IMR-90 (cell line): ENCODE data around the gene GFER. TPM values are rescaled to one million over a fixed set of nuclear protein-coding genes. Genes with fewer than 3 reads are reported as not detected.

Experiments used
- ATAC-seq: fragments of 200-7000 bp; cut with Tn5 transposase; 2 replicates; pipeline ENCODE4 v1.9.1; 2020; ENCODE audit warnings: low read depth, mild to moderate bottlenecking, moderate library complexity
- BruUV-seq: library from RNA; stranded (reverse); fragments of 400-500 nt; replicated peaks from 2 replicates; lab custom pipeline; 2021; lab: Mats Ljungman, UMichigan
- CTCF ChIA-PET: fragments of 300-600 bp; formaldehyde crosslinking; extraction: SDS; loops from one replicate; lab custom pipeline; 2021; ENCODE audit warnings: antibody characterized with exemption; lab: Yijun Ruan, JAX
- POLR2A ChIA-PET: fragments of 300-600 bp; sonication (Branson Sonifier 250); formaldehyde crosslinking; loops from one replicate; lab custom pipeline; 2022; ENCODE audit warnings: antibody characterized with exemption; ENCODE audit not compliant: unreplicated experiment; lab: Charles Lee
- DNase-seq: peaks from one replicate; pipeline ENCODE4 v3.0.0; 2013
- H2AFZ ChIP-seq: replicated peaks from 2 replicates; pipeline ENCODE3; 2013; ENCODE audit warnings: low read length, mild to moderate bottlenecking; ENCODE audit not compliant: poor library complexity
- H2AK5ac ChIP-seq: 2 replicates; pipeline ENCODE4 v1.6.1; 2013; ENCODE audit warnings: low read depth, low read length, inconsistent platforms
- H2AK9ac ChIP-seq: replicated peaks from 2 replicates; pipeline ENCODE3; 2013; ENCODE audit warnings: mild to moderate bottlenecking, low read depth, low read length, moderate library complexity; ENCODE audit not compliant: poor library complexity
- H2BK120ac ChIP-seq: 2 replicates; pipeline ENCODE4 v1.6.1; 2013; ENCODE audit warnings: low read depth, low read length, inconsistent platforms
- H2BK15ac ChIP-seq: 3 replicates; pipeline ENCODE4 v1.6.1; 2013; ENCODE audit warnings: low read depth, low read length, inconsistent platforms
- H2BK20ac ChIP-seq: 2 replicates; pipeline ENCODE4 v1.6.1; 2013; ENCODE audit warnings: low read depth, mild to moderate bottlenecking, inconsistent platforms, low read length, moderate library complexity
- H2BK5ac ChIP-seq: 2 replicates; pipeline ENCODE4 v1.6.1; 2013; ENCODE audit warnings: mild to moderate bottlenecking, low read depth, low read length, inconsistent platforms; ENCODE audit not compliant: poor library complexity, severe bottlenecking
- H3K14ac ChIP-seq: replicated peaks from 2 replicates; pipeline ENCODE4 v1.6.1; 2013; ENCODE audit warnings: low read depth, low read length, inconsistent platforms
- H3K18ac ChIP-seq: 2 replicates; pipeline ENCODE4 v1.6.1; 2013; ENCODE audit warnings: low read depth, low read length, control low read depth
- H3K23ac ChIP-seq: 2 replicates; pipeline ENCODE4 v1.6.1; 2013; ENCODE audit warnings: low read depth, low read length, inconsistent platforms
- H3K27ac ChIP-seq: 2 replicates; pipeline ENCODE4 v1.5.1; 2013; ENCODE audit warnings: mild to moderate bottlenecking, control low read depth, low read length; ENCODE audit not compliant: insufficient read depth
- H3K27me3 ChIP-seq: 2 replicates; pipeline ENCODE4 v1.6.1; 2013; ENCODE audit warnings: low read length; ENCODE audit not compliant: control insufficient read depth, insufficient read depth
- H3K36me3 ChIP-seq: 2 replicates; pipeline ENCODE4 v1.6.1; 2013; ENCODE audit warnings: low read length, mixed read lengths; ENCODE audit not compliant: control insufficient read depth, insufficient read depth
- H3K4ac ChIP-seq: 2 replicates; pipeline ENCODE4 v1.6.1; 2013; ENCODE audit warnings: low read depth, low read length, inconsistent platforms
- H3K4me1 ChIP-seq: 2 replicates; pipeline ENCODE4 v1.6.1; 2013; ENCODE audit warnings: low read length, mixed read lengths; ENCODE audit not compliant: control insufficient read depth, insufficient read depth
- H3K4me2 ChIP-seq: 2 replicates; pipeline ENCODE4 v1.6.1; 2013; ENCODE audit warnings: low read depth, mild to moderate bottlenecking, control low read depth, low read length, moderate library complexity
- H3K4me3 ChIP-seq: 2 replicates; pipeline ENCODE4 v1.5.1; 2013; ENCODE audit warnings: low read depth, mild to moderate bottlenecking, control low read depth, low read length, moderate library complexity; ENCODE audit not compliant: insufficient read depth
- H3K56ac ChIP-seq: 2 replicates; pipeline ENCODE4 v1.6.1; 2013; ENCODE audit warnings: low read length, inconsistent platforms; ENCODE audit not compliant: insufficient read depth; ENCODE audit errors: extremely low read depth
- H3K79me1 ChIP-seq, 2 experiments: 2 replicates each; pipeline ENCODE4 v1.6.1; 2013; ENCODE audit warnings: low read length in 2 of 2, inconsistent platforms in 1 of 2, low read depth in 1 of 2
- H3K9ac ChIP-seq: 2 replicates; pipeline ENCODE4 v1.6.1; 2013; ENCODE audit warnings: low read depth, low read length, control low read depth
- H3K9me1 ChIP-seq: 2 replicates; pipeline ENCODE4 v1.6.1; 2013; ENCODE audit warnings: low read length, inconsistent platforms; ENCODE audit not compliant: insufficient read depth
- H3K9me3 ChIP-seq: 2 replicates; pipeline ENCODE4 v1.6.1; 2013; ENCODE audit warnings: low read length; ENCODE audit not compliant: control insufficient read depth, insufficient read depth
- H4K20me1 ChIP-seq: 2 replicates; pipeline ENCODE4 v1.6.1; 2013; ENCODE audit warnings: low read length, inconsistent platforms; ENCODE audit not compliant: insufficient read depth
- H4K5ac ChIP-seq: 2 replicates; pipeline ENCODE4 v1.6.1; 2013; ENCODE audit warnings: mild to moderate bottlenecking, low read depth, low read length, control low read depth
- H4K8ac ChIP-seq, 2 experiments: 2 replicates each; pipeline ENCODE4 v1.6.1; 2013; ENCODE audit warnings: low read depth in 2 of 2, low read length in 2 of 2, control low read depth in 1 of 2, inconsistent platforms in 1 of 2
- H4K91ac ChIP-seq: 2 replicates; pipeline ENCODE4 v1.6.1; 2013; ENCODE audit warnings: low read depth, low read length, inconsistent platforms; ENCODE audit not compliant: insufficient read depth
- BHLHE40 ChIP-seq: fragments of 150-350 bp; IDR thresholded peaks from 2 replicates; pipeline ENCODE4 v1.6.1; 2016; ENCODE audit warnings: mild to moderate bottlenecking, low read depth, low read length
- CEBPB ChIP-seq: IDR thresholded peaks from 2 replicates; pipeline ENCODE4 v1.6.1; 2012; ENCODE audit warnings: low read depth, low read length, improper control_type of control experiment
- MAFK ChIP-seq: IDR thresholded peaks from 2 replicates; pipeline ENCODE4 v1.6.1; 2012; ENCODE audit warnings: low read depth, low read length, improper control_type of control experiment
- MAZ ChIP-seq: IDR thresholded peaks from 2 replicates; pipeline ENCODE4 v1.6.1; 2012; ENCODE audit warnings: low read depth, mild to moderate bottlenecking, low read length, improper control_type of control experiment, moderate library complexity, borderline replicate concordance
- MXI1 ChIP-seq: IDR thresholded peaks from 2 replicates; pipeline ENCODE4 v1.6.1; 2012; ENCODE audit warnings: low read depth, mild to moderate bottlenecking, low read length, moderate library complexity, borderline replicate concordance
- POLR2A ChIP-seq: IDR thresholded peaks from 2 replicates; pipeline ENCODE4 v1.6.1; 2012; ENCODE audit warnings: mild to moderate bottlenecking, low read depth, low read length
- RAD21 ChIP-seq: IDR thresholded peaks from 2 replicates; pipeline ENCODE4 v1.6.1; 2012; ENCODE audit warnings: low read length, improper control_type of control experiment
- RCOR1 ChIP-seq: IDR thresholded peaks from 2 replicates; pipeline ENCODE4 v1.6.1; 2012; ENCODE audit warnings: mild to moderate bottlenecking, low read length, improper control_type of control experiment; ENCODE audit not compliant: insufficient replicate concordance
- RFX5 ChIP-seq: IDR thresholded peaks from 2 replicates; pipeline ENCODE4 v1.8.0; 2012; ENCODE audit warnings: low read depth, mild to moderate bottlenecking, low read length, moderate library complexity
- SMC3 ChIP-seq: fragments of 150-350 bp; IDR thresholded peaks from 2 replicates; pipeline ENCODE4 v1.6.1; 2016; ENCODE audit warnings: low read depth, mild to moderate bottlenecking, antibody characterized with exemption, low read length, moderate library complexity
- WGBS, 2 experiments: methylation state at CpG; one replicate each; pipeline versions ENCODE4 v1.1.5 to v1.1.7; 2013; ENCODE audit warnings: missing lambda C conversion rate in 2 of 2; ENCODE audit not compliant: insufficient read length in 1 of 2; ENCODE audit errors: extremely low coverage in 2 of 2; 5-methylcytosine and 5-hydroxymethylcytosine counted together
- dilution Hi-C: fragments of 300-500 bp; cut with HindIII; formaldehyde crosslinking; loops from one replicate; pipeline ENCODE4 v1.14.3; 2018; ENCODE audit warnings: low sequenced_read_pairs; ENCODE audit not compliant: unreplicated experiment
- in situ Hi-C: fragments of 300-500 bp; cut with MboI; formaldehyde crosslinking; loops from 3 replicates; pipeline ENCODE4 v1.14.3; 2019; ENCODE audit warnings: low sequenced_read_pairs, inconsistent platforms, mixed read lengths
- intact Hi-C: fragments of 100-400 bp; cut with micrococcal nuclease; formaldehyde crosslinking; loops from 2 replicates; pipeline ENCODE4 v1.10.0; 2022
- polyA plus RNA-seq, 3 experiments: library from polyadenylated mRNA; depleted of rRNA; stranded (reverse); fragments of >200 nt; gene quantifications; 2 replicates each; pipeline ENCODE4 v1.2.3, GENCODE V29; 2012; ENCODE audit warnings: low replicate concordance in 1 of 3
- total RNA-seq: library from RNA; depleted of rRNA; stranded (reverse); fragments of >200 nt; gene quantifications from 2 replicates; pipeline ENCODE4 v1.2.3, GENCODE V29; 2012
- TF ChIP-seq, protein P1 (sequence below): conservative IDR thresholded peaks from 2 replicates; pipeline ENCODE4 v1.5.1; 2012; ENCODE audit warnings: mild to moderate bottlenecking, low read depth, low read length, improper control_type of control experiment
- TF ChIP-seq, protein P2 (sequence below): fragments of 150-350 bp; IDR thresholded peaks from 2 replicates; pipeline ENCODE4 v1.6.1; 2016; ENCODE audit warnings: low read depth, mild to moderate bottlenecking, low read length, moderate library complexity, borderline replicate concordance
- TF ChIP-seq, protein P3 (sequence below): fragments of 150-350 bp; IDR thresholded peaks from 2 replicates; pipeline ENCODE4 v1.6.1; 2017; ENCODE audit warnings: mild to moderate bottlenecking, antibody characterized with exemption, low read length, low read depth

Gene GFER
- total and polyA plus RNA-seq, 2 of the 4 experiments (the other 2 are of a cell fraction) = 6.8 to 19.8 TPM

DNA sequence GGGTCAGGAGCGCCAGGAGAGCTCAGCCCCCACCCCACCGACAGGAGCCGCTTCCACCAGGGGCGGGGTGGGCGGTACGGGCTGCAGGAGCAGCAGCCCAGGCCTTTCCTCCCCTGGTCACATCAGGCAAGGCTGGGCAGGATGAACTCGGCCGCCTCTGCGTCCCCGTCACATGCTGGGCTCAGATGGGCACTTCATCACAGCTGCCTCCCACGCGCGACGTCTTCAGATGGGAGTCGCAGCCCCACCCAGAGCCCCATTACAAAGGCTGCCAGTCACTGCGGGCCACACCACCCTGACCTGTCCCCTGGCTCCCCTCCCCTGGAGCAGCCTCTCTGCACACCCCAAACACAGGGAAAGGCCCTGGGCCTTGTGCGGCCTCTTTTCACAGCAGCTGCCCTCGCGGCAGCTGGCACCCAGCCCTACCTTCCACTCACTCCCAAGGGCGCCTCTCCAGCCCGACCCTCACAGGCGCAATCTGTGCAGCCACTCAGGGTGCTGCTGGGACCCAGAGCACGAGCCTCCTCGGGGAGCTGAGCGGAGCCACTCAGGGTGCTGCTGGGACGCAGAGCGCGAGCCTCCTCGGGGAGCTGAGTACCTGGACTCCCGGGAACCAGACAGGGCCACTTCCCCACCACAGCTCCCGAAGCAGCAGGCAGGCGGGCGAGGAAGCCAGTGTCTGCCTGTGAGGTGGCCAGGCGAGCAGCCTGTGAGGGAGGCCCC lies 21.0 kb downstream of the GFER start:
- Histone ChIP-seq H3K4me2 (no peak overlapping the region), H3K9me3 (no peaks in the 10 kb centered on the region), H3K36me3 (peaks cover 41% of the 10 kb centered on the region), H3K18ac (no peak overlapping the region), H3K23ac (no peak overlapping the region), H4K91ac (no peak overlapping the region), H3K14ac (no peak overlapping the region), H2BK5ac (no peak overlapping the region), H4K20me1 (peaks cover 79% of the 10 kb centered on the region), H2AK5ac (no peak overlapping the region), H2BK15ac (no peak overlapping the region), H2BK20ac (no peak overlapping the region), H3K9me1 (peaks cover 8% of the 10 kb centered on the region; the same call in 1 of the 2 replicates), H2BK120ac (no peak overlapping the region), H4K5ac (no peak overlapping the region), H3K9ac (no peak overlapping the region), H3K4ac (no peak overlapping the region; the same call in 1 of the 2 replicates), H2AFZ (peak overlapping the region; percentile 15), H3K4me3 (no peak overlapping the region), H3K56ac (no peak overlapping the region), H3K79me1 (peaks cover 12 to 86% of the 10 kb centered on the region in 2 experiments; a peak in 3 of 4 replicates), H4K8ac (no peak overlapping the region), H3K4me1 (peaks cover 21% of the 10 kb centered on the region), H3K27me3 (no peaks in the 10 kb centered on the region), H3K27ac (no peak overlapping the region), H2AK9ac (peak overlapping the region; percentile 68)
- 93% methylated on average over 15 of the region's 34 CpGs; no CpG with 5 or more reads in 1 of the 2 experiments for WGBS, 2 experiments
- no peak for DNase-seq
- in situ Hi-C loops = no loop called here
- intact Hi-C loops = loop anchor here (5.0 kb wide), 1 partner anchor 137 kb away; no protein-coding TSS in a partner anchor
- ATAC-seq = no peak
- dilution Hi-C loops = no loop called here
- BruUV-seq = no TSS peak
- TF ChIP-seq, protein P1, sequence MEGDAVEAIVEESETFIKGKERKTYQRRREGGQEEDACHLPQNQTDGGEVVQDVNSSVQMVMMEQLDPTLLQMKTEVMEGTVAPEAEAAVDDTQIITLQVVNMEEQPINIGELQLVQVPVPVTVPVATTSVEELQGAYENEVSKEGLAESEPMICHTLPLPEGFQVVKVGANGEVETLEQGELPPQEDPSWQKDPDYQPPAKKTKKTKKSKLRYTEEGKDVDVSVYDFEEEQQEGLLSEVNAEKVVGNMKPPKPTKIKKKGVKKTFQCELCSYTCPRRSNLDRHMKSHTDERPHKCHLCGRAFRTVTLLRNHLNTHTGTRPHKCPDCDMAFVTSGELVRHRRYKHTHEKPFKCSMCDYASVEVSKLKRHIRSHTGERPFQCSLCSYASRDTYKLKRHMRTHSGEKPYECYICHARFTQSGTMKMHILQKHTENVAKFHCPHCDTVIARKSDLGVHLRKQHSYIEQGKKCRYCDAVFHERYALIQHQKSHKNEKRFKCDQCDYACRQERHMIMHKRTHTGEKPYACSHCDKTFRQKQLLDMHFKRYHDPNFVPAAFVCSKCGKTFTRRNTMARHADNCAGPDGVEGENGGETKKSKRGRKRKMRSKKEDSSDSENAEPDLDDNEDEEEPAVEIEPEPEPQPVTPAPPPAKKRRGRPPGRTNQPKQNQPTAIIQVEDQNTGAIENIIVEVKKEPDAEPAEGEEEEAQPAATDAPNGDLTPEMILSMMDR = no peak
- TF ChIP-seq RFX5 = no peak
- TF ChIP-seq BHLHE40 = no peak
- TF ChIP-seq SMC3 = no peak
- TF ChIP-seq, protein P2, sequence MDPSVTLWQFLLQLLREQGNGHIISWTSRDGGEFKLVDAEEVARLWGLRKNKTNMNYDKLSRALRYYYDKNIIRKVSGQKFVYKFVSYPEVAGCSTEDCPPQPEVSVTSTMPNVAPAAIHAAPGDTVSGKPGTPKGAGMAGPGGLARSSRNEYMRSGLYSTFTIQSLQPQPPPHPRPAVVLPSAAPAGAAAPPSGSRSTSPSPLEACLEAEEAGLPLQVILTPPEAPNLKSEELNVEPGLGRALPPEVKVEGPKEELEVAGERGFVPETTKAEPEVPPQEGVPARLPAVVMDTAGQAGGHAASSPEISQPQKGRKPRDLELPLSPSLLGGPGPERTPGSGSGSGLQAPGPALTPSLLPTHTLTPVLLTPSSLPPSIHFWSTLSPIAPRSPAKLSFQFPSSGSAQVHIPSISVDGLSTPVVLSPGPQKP = no peak
- no peak for TF ChIP-seq RAD21
- TF ChIP-seq MAFK = no peak
- no peak for TF ChIP-seq MXI1
- no peak for TF ChIP-seq MAZ
- TF ChIP-seq, protein P3, sequence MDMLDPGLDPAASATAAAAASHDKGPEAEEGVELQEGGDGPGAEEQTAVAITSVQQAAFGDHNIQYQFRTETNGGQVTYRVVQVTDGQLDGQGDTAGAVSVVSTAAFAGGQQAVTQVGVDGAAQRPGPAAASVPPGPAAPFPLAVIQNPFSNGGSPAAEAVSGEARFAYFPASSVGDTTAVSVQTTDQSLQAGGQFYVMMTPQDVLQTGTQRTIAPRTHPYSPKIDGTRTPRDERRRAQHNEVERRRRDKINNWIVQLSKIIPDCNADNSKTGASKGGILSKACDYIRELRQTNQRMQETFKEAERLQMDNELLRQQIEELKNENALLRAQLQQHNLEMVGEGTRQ = no peak
- TF ChIP-seq CEBPB = no peak
- no peak for TF ChIP-seq RCOR1
- no peak for TF ChIP-seq POLR2A
- ChIA-PET POLR2A (no interaction called here), CTCF (interaction anchor here (1.3 to 1.7 kb wide), 2 partner anchors 9 to 23 kb away, joined by 5 to 8 read pairs; no protein-coding TSS in a partner anchor)
